Muscle of leg (tissue), 11 donors: ENCODE measurements around the gene BCL2L11. TPM values are rescaled to one million over a fixed set of nuclear protein-coding genes. Genes with fewer than 3 reads are reported as not detected.
A peak's percentile ranks its signal among the peaks of the same experiment; 100 is the strongest.

ENCODE experiments used
- DNase-seq: peaks from one replicate; pipeline ENCODE4 v3.0.0; 2013
- H3K27ac ChIP-seq: one replicate; pipeline ENCODE4 v1.5.1; 2013; ENCODE audit warnings: mild to moderate bottlenecking, low read length, control low read depth
- H3K27me3 ChIP-seq: one replicate; pipeline ENCODE4 v1.6.1; 2013; ENCODE audit warnings: low read length; ENCODE audit not compliant: control insufficient read depth, insufficient read depth
- H3K36me3 ChIP-seq: one replicate; pipeline ENCODE4 v1.6.1; 2013; ENCODE audit warnings: low read length; ENCODE audit not compliant: control insufficient read depth, insufficient read depth
- H3K4me1 ChIP-seq: one replicate; pipeline ENCODE4 v1.6.1; 2013; ENCODE audit warnings: low read length; ENCODE audit not compliant: control insufficient read depth, insufficient read depth
- H3K4me3 ChIP-seq: one replicate; pipeline ENCODE4 v1.5.1; 2013; ENCODE audit warnings: low read length, control low read depth
- H3K9me3 ChIP-seq: replicated peaks from 2 replicates; pipeline ENCODE4 v1.6.1; 2013; ENCODE audit warnings: low read depth, low read length; ENCODE audit not compliant: control insufficient read depth
- WGBS: methylation state at CpG from one replicate; pipeline ENCODE4 v1.1.5; 2013; ENCODE audit warnings: missing lambda C conversion rate; ENCODE audit not compliant: insufficient coverage; 5-methylcytosine and 5-hydroxymethylcytosine counted together
- polyA plus RNA-seq, 8 donors: library from polyadenylated mRNA; unstranded; fragments of 120-200 nt; gene quantifications; one replicate each; pipeline versions ENCODE4 v1.2.1 to v1.2.3, GENCODE V29; 2013; ENCODE audit warnings: inconsistent platforms in 1 of 8, low replicate concordance in 1 of 8; ENCODE audit not compliant: insufficient read length in 8 of 8, insufficient read depth in 1 of 8
- total RNA-seq: library from RNA; stranded (reverse); fragments of 120-200 nt; gene quantifications from one replicate; pipeline ENCODE4 v1.2.4, GENCODE V29; 2013

BCL2L11 gene
- total and polyA plus RNA-seq, 9 donors = 5.9 to 9.6 (median 6.9) TPM

GRCh38 chr2:111142101-111142500 is 21.4 kb downstream of the BCL2L11 start:
- DNase-seq = no peak
- Histone ChIP-seq H3K27ac (no peak overlapping the region), H3K36me3 (no peaks in the 10 kb centered on the region), H3K9me3 (no peaks in the 10 kb centered on the region), H3K4me1 (peaks cover 13% of the 10 kb centered on the region), H3K27me3 (no peaks in the 10 kb centered on the region), H3K4me3 (no peak overlapping the region)
- no CpG with 5 or more reads among the region's 1 CpG for WGBS

DNA sequence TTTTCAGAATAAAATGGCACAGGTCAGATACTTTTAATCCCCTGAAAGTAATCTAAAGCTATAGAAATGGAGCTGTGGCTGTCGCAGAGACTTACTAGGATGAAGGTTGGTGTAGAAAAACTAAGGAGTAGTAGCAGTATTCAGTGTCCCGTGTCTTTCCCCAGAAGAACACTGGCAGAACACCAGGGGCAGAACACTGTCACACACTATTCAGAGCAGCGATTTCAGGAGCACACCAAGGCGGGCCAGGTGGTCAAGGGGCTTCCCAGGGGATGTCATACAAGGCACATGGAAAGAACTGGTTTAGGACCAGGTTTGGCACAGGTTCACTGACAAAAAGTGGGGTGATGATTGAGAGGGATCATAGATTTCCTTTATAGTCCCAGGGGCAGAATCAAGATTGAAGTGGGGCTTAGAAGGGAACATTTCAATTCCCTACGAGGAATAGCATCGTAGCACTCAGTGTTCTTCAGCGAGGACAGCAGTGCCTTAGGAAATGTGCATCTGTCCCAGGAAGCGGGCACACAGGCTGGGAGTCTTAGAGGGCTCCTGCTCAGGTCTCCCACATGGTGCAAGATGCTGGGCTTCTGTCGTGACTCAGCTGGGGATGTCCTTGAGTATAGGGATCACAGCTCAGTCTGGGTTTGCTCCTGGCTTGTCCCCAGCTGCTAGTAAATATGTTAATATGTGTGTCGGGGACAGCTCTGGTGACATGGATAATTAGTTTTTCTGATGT is 22.6 kb downstream of the BCL2L11 start:
- Histone ChIP-seq H3K4me1 (peaks cover 13% of the 10 kb centered on the region), H3K9me3 (no peaks in the 10 kb centered on the region), H3K27me3 (no peaks in the 10 kb centered on the region), H3K27ac (no peak overlapping the region), H3K4me3 (no peak overlapping the region), H3K36me3 (no peaks in the 10 kb centered on the region)
- WGBS = 74% methylated on average over 8 of the region's 10 CpGs
- DNase-seq = no peak

GRCh38 chr2:111143843-111144198 is 23.1 kb downstream of the BCL2L11 start:
- Histone ChIP-seq H3K36me3 (no peaks in the 10 kb centered on the region), H3K9me3 (no peaks in the 10 kb centered on the region), H3K4me3 (no peak overlapping the region), H3K27me3 (no peaks in the 10 kb centered on the region), H3K27ac (no peak overlapping the region), H3K4me1 (peaks cover 9% of the 10 kb centered on the region)
- peak; percentile 57 for DNase-seq
- WGBS = no CpG with 5 or more reads among the region's 1 CpG

DNA sequence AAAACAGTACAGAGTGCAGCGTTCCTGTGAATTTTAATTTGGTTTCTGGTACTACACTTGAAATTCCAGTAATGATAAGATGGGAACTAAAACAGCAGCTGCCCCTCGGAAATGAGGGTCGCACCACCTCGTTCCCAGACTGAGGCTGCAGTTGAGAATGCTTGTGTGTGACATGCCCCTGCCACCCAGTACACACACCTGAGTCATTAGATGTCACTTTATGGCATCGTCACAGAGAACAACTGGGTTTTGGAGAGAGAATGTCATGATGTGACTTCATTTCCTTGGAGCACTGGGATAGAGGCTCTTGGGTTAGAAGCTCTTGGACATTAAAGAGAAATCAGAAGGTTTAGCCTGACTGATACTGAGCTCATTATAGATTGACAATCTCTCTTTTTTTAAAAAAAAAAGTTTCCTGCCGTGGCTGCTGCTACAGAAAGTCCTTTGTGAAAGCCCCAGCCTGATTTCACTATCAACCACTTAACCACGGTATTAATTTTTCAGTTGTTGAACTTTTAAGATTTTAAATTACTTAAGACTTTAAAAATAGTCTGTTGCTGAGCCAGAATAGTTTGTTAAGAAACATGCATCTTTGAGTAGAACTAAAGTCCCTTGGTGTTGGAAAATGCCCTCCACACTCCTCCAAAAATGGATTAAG is 24.5 kb downstream of the BCL2L11 start:
- no peaks in the 10 kb centered on the region for H3K27me3 ChIP-seq
- no peak for DNase-seq
- H3K36me3 ChIP-seq = no peaks in the 10 kb centered on the region
- H3K4me3 ChIP-seq = no peak overlapping the region
- H3K9me3 ChIP-seq = no peaks in the 10 kb centered on the region
- H3K27ac ChIP-seq = no peak overlapping the region
- 100% methylated on average over 1 of the region's 7 CpGs for WGBS
- no peaks in the 10 kb centered on the region for H3K4me1 ChIP-seq

- DNase-seq = no peak
- no peak overlapping the region for H3K4me3 ChIP-seq
- no peak overlapping the region for H3K27ac ChIP-seq
- no peaks in the 10 kb centered on the region for H3K4me1 ChIP-seq
- no peaks in the 10 kb centered on the region for H3K9me3 ChIP-seq
- WGBS = no CpG with 5 or more reads among the region's 2 CpGs
- H3K27me3 ChIP-seq = no peaks in the 10 kb centered on the region
- H3K36me3 ChIP-seq = no peaks in the 10 kb centered on the region
Measured at GRCh38 chr2:111145951-111146350, 25.2 kb downstream of the BCL2L11 start.

- Histone ChIP-seq H3K4me1 (no peaks in the 10 kb centered on the region), H3K36me3 (peaks cover 11% of the 10 kb centered on the region), H3K27me3 (no peaks in the 10 kb centered on the region), H3K27ac (peak overlapping the region; percentile 67), H3K9me3 (no peaks in the 10 kb centered on the region), H3K4me3 (no peak overlapping the region)
- DNase-seq = no peak
- WGBS = 90% methylated on average over 2 of the region's 3 CpGs
Measured at GRCh38 chr2:111148225-111148873, 27.6 kb downstream of the BCL2L11 start.

DNA sequence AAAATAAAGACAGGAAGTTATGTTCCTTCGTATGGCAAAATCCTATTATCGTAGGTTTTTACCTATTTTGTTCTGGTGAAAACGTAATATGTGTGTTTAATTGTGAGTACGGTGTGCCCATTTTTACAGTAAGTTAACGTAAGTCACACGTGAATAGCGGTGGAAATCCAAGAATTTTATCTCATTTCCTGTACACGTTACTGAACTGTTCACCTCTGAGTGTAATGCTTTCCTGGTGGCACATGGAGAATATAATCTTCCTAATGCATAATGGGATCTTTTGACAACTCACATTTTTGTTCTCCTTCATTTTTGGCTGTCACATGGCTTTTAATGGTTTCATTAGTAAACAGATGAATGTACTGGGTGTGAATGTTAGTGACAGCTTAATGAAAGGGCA is 28.2 kb downstream of the BCL2L11 start:
- WGBS = 83% methylated on average over 1 of the region's 8 CpGs

DNA sequence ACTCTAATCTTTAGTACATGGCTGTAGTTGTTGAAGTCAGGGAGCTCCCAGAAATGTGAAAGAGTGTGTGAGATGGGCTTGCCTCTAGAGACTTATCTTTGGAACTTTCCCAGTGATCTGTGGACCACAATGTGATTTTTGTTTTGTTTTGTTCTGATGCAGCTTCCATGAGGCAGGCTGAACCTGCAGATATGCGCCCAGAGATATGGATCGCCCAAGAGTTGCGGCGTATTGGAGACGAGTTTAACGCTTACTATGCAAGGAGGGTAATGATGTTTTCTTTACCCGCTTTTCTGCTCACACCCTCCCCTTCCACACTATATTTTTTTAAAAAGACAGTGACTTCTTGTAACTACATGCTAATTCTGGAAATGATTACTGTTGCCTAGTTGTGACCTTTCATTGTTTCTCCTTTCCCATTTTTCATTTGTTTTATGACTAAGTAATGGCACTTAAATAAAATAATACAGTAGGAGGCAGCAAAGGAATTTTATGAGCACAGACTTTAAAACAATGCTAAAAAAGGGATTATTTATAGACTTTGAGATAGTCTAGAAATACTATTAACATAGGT is 29.3 kb downstream of the BCL2L11 start:
- H3K36me3 ChIP-seq = peaks cover 20% of the 10 kb centered on the region
- no peak overlapping the region for H3K4me3 ChIP-seq
- no peaks in the 10 kb centered on the region for H3K4me1 ChIP-seq
- DNase-seq = no peak
- H3K9me3 ChIP-seq = no peaks in the 10 kb centered on the region
- H3K27ac ChIP-seq = no peak overlapping the region
- no peaks in the 10 kb centered on the region for H3K27me3 ChIP-seq
- no CpG with 5 or more reads among the region's 7 CpGs for WGBS

More for the DNA sequence above, 28.2 kb downstream of the BCL2L11 start:
- no peaks in the 10 kb centered on the region for H3K9me3 ChIP-seq
- peak; percentile 28 for DNase-seq
- H3K36me3 ChIP-seq = peaks cover 14% of the 10 kb centered on the region
- no peaks in the 10 kb centered on the region for H3K27me3 ChIP-seq
- no peaks in the 10 kb centered on the region for H3K4me1 ChIP-seq
- H3K27ac ChIP-seq = peak overlapping the region; percentile 67
- no peak overlapping the region for H3K4me3 ChIP-seq

GRCh38 chr2:111154758-111155157 is 34.0 kb downstream of the BCL2L11 start:
- no peaks in the 10 kb centered on the region for H3K9me3 ChIP-seq
- H3K36me3 ChIP-seq = peaks cover 38% of the 10 kb centered on the region
- DNase-seq = no peak
- H3K27me3 ChIP-seq = no peaks in the 10 kb centered on the region
- H3K27ac ChIP-seq = no peak overlapping the region
- 90% methylated on average over 5 of the region's 6 CpGs for WGBS
- H3K4me1 ChIP-seq = peaks cover 6% of the 10 kb centered on the region
- H3K4me3 ChIP-seq = no peak overlapping the region

DNA sequence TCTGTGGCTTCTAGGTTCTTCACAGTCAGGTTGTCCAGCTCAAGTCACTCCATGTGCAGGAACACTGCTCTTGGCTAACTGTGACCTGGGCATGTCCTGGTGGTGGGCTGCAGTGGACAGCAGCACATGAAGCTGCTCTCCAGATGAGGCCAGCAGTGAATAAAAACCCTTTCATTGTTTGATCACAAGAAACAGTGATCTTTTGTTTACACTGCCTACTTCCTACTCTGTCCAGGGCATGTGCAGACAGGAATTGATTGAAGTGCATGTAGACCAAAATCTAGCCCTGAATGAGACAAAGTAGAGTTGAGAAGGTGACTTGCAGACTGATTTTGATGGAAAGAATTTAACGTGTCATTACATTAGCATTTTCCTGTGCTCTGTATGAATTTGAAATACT is 34.9 kb downstream of the BCL2L11 start:
- Histone ChIP-seq H3K4me1 (peaks cover 9% of the 10 kb centered on the region), H3K27me3 (no peaks in the 10 kb centered on the region), H3K4me3 (no peak overlapping the region), H3K36me3 (peaks cover 39% of the 10 kb centered on the region), H3K9me3 (no peaks in the 10 kb centered on the region), H3K27ac (no peak overlapping the region)
- WGBS = no CpG with 5 or more reads among the region's 1 CpG
- no peak for DNase-seq
